GM12873 (cell line): ENCODE measurements around the gene LCN6.

Experiments used
- TF ChIP-seq, protein P1 (sequence below): IDR thresholded peaks from 2 replicates; pipeline ENCODE4 v1.5.1; 2012; ENCODE audit warnings: low read depth, mild to moderate bottlenecking, moderate library complexity, low read length, control low read depth; ENCODE audit not compliant: insufficient read depth; ENCODE audit errors: missing control alignments

Gene LCN6

DNA sequence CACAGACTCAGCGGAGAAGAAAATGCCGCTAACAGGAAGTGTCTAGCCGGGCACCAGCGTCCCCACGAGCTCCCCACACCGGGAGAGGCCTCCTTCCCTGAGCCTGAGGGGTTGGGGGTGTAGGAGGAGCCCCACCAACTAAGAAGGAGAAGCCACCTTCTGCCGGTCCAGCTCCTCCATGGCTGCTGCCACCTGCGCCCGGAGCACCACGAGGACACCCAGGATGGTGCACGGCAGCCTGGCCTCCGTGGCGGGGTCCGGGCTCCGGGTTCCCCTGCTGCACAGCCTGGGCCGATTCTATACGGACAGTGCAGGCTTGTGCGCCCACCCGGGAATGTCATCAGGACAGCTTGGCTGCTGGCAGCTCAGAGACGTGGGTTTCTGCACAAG lies 9.4 kb upstream of the LCN6 start:
- TF ChIP-seq, protein P1, sequence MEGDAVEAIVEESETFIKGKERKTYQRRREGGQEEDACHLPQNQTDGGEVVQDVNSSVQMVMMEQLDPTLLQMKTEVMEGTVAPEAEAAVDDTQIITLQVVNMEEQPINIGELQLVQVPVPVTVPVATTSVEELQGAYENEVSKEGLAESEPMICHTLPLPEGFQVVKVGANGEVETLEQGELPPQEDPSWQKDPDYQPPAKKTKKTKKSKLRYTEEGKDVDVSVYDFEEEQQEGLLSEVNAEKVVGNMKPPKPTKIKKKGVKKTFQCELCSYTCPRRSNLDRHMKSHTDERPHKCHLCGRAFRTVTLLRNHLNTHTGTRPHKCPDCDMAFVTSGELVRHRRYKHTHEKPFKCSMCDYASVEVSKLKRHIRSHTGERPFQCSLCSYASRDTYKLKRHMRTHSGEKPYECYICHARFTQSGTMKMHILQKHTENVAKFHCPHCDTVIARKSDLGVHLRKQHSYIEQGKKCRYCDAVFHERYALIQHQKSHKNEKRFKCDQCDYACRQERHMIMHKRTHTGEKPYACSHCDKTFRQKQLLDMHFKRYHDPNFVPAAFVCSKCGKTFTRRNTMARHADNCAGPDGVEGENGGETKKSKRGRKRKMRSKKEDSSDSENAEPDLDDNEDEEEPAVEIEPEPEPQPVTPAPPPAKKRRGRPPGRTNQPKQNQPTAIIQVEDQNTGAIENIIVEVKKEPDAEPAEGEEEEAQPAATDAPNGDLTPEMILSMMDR: no peak

DNA sequence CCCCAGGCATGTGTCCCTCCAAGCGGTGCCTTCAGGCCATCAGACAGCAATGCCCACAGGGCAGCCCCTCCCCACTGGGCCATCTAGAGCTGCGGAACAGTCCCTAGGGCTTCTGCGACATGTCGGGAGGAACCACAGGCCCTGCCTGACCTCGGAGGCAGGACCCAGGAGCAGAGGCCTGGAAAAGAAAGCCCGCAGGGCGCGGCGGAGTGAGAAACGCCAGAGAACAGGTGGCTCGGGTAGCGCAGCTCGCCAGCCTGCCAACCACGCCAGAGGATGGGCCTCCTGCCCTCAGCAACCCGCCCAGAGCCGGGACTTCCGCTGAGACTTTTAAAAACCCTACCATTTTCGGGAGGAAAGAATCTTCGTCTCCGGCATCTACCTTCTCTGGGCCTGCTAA lies 9.0 kb upstream of the LCN6 start:
- TF ChIP-seq, protein P1: no peak

DNA sequence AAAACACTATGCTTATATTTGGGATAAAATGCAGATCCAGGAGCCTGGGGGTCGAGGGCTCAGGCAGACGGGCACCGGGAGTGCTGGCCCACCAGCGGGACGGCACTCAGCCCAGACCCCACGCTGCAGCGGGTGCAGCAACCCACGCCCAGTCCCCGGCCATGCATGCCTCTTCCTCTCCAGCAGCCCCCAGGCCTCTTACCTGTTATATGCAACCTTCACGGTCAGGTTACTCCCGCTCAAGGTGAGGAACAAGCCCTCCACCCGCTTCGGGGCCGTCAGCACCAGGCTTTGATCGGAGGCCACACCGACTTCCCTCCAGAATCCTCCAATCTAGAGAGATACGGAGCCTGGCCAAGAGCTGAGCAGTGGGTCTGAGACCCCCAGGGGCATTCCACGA lies 8.5 kb upstream of the LCN6 start:
- TF ChIP-seq, protein P1: no peak

DNA sequence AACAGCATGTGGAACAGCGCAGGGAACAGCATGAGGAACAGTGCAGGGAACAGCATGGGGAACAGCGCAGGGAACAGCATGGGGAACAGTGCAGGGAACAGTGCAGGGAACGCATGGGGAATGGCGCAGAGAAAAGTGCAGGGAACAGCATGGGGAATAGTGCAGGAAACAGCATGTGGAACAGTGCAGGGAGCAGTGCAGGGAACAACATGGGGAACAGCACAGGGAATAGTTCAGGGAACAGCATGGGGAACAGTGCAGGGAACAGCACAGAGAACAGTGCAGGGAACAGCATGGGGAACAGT lies 7.8 kb upstream of the LCN6 start:
- TF ChIP-seq, protein P1: no peak

DNA sequence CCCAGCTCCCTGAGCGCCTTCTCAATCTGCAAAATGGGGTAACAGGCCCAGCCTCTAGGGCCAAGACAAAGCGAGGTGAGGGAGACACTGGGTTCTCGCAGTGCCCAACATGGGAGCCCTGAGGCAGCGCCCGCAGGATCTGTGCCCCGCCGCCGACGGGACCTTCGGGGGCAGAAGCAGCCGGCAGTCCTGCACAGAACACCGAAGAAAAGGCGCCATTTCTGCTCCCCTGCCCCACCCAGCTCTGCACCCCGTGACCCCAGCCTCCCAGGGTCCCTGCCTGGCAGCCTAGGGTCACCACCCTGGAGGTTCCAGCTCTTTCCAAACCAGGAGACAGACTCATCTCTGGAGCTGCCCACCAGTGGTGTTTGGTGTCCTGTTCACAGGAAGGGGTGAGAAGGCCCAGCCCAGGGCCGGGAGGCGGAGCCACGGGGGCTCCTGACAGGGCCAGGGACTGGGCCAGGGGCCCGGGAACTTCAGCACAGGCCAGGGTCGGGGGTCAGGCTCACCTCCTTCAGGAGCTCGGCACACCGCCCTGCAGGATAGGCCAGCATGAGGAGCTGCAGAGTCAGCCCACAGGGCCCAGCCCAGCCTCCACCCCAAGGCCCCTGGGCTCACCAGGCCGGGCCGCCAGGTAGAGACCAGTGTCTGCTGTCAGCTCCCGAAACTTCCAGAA lies 6.4 kb upstream of the LCN6 start:
- TF ChIP-seq, protein P1: no peak

DNA sequence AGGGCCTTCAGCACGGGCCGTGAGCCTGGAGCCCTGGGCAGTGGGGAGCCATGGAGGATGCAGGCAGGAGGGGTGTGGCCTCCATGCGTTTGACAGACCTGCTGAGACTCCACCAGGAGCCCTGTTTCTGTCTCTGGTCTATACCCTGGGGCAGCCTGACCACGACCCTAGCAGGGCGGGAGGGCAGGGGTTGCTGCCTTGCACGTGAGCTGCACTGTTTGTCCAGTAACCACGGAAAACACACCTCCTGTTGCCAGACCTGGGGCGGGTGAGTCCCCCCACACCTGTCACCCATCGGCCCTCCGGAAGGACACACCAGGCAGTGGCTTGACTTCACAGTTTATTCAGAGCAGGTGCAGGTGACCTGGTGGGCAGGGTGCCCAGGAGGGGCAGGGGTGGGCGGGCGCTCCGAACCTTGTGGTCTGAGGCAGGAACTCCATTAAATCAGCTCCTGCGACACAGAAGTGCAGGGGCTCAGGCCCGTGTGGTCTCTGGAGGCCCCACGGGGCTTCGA lies 5.8 kb upstream of the LCN6 start:
- TF ChIP-seq, protein P1: no peak

DNA sequence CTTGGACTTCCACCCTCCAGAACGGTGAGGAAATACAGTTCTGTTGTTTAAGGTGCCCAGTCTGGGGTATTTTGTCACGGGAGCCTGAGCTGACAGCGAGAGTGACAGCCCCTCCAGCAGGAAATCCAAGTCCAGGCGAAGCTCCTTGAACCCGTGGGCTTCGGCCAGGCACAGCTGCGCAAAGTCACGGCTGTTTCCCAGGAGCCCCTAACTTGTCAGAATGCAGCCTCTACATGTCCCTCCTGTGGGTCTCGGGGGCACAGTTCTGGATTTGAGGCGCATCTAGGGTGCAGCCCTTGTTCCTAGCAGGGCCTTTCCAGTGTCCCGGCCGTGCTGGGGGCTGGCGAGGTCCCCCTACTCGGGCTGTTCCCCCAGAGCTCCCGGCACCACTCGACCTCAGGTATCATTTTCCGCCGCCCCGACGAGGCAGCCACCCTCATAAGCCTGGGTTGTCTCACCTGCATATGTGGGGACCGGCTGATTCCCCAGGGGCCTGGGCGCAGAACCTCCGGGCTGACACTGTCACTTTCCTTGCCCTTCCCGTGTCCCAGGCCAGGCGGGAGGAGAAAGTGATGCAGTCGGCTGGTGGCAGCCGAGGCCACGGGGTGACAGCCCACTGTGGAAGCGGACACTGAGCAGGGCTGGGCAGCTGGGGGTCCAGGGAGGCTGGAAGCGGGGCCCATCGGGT lies 5.2 kb upstream of the LCN6 start:
- TF ChIP-seq, protein P1: no peak
